ENCODE results near the gene SEMA4A.

- TF ChIP-seq JUND (IDR thresholded peaks at IDR 0.05) (no peak; the same call in 1 of the 2 replicates), CTCF (IDR thresholded peaks at IDR 0.05) (no peak)
Measured at GRCh38 chr1:156115514-156116374, 37.6 kb upstream of the SEMA4A start.
